GM23248 (cell line): Measurements from ENCODE around the gene MPG.

Experiments used
- EZH2 ChIP-seq: fragments of 200-600 bp; sonication (generic); IDR thresholded peaks from 2 replicates; pipeline ENCODE4 v1.6.1; 2018; ENCODE audit warnings: antibody characterized with exemption, mild to moderate bottlenecking; ENCODE audit not compliant: insufficient read depth, poor library complexity, severe bottlenecking
- EZH2phosphoT487 ChIP-seq: fragments of 200-600 bp; sonication (generic); IDR thresholded peaks from 2 replicates; pipeline ENCODE4 v1.6.1; 2018; ENCODE audit warnings: antibody characterized with exemption, moderate library complexity, mild to moderate bottlenecking, low read depth; ENCODE audit not compliant: insufficient read depth

GRCh38 chr16:60166-60565, 17.9 kb upstream of the MPG start:
- no peak for TF ChIP-seq EZH2
- TF ChIP-seq EZH2phosphoT487 = no peak
